ENCODE measurements around the gene SPAAR.

SPAAR gene

DNA sequence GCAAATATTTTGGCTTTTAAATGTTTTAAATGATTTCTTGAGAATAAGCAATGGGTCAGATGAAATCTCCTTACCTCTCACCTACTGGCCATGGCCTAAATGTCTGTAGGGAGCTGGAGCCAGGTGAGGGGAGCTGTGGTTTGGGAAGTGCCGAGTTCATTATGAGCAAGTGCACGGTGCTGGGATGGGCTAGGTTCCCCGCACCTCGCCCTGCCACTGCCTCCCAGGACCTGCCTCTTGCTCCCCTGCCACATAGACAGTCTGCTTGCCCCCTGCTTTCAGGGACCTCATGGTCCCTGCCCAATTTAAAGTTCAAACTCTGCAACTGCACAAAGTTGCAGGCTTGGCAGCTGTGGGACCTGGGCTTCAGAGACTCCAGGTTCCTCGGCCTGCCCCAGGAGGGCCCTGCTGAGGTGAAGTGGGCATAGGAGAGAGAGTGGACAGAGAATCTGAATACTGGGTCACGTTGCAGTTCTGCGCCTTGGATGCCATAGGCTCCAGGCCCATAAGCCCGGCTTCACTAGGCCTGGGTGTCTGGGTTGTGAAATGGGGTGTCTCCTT, 44.5 kb upstream of the SPAAR start:
- ATAC-seq, result no peak
- TF ChIP-seq BACH2 (CRISPR knock-in tag; IDR thresholded peaks at IDR 0.05; ENCODE audit: borderline replicate concordance), result no peak
- TF ChIP-seq, protein P1, sequence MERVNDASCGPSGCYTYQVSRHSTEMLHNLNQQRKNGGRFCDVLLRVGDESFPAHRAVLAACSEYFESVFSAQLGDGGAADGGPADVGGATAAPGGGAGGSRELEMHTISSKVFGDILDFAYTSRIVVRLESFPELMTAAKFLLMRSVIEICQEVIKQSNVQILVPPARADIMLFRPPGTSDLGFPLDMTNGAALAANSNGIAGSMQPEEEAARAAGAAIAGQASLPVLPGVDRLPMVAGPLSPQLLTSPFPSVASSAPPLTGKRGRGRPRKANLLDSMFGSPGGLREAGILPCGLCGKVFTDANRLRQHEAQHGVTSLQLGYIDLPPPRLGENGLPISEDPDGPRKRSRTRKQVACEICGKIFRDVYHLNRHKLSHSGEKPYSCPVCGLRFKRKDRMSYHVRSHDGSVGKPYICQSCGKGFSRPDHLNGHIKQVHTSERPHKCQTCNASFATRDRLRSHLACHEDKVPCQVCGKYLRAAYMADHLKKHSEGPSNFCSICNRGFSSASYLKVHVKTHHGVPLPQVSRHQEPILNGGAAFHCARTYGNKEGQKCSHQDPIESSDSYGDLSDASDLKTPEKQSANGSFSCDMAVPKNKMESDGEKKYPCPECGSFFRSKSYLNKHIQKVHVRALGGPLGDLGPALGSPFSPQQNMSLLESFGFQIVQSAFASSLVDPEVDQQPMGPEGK (CRISPR knock-in tag; IDR thresholded peaks at IDR 0.05; ENCODE audit: borderline replicate concordance), result no peak
- TF ChIP-seq ESRRG (CRISPR knock-in tag; IDR thresholded peaks at IDR 0.05), result no peak
- no peak for TF ChIP-seq GLIS3 (CRISPR knock-in tag; IDR thresholded peaks at IDR 0.05)
- TF ChIP-seq ZFP30 (CRISPR knock-in tag; IDR thresholded peaks at IDR 0.05), result no peak
- TF ChIP-seq PPARA (CRISPR knock-in tag; IDR thresholded peaks at IDR 0.05; ENCODE audit: borderline replicate concordance), result no peak
- no peak for TF ChIP-seq ZNF8 (CRISPR knock-in tag; IDR thresholded peaks at IDR 0.05)

DNA sequence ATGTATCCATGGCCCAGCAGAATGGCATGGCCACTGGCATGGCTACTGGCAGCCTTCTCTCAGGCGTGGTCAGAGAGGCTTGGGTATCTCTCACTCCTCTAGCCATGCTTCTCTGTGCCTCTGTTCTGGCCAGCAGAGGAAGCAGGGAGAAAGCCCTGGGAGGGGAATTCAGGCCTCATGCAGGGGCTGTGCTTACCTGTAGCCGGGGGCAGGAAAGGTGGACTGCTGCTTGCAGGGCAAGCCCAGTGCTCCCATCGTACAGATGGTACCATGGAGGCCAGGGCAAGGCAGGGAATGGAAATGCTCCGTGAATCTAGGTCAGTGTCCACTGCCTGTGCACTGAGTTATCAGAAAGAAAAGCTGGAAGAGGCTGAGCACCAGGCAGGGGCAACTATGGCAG, 41.8 kb upstream of the SPAAR start:
- no peak for TF ChIP-seq ARNTL (CRISPR knock-in tag; IDR thresholded peaks at IDR 0.05; ENCODE audit: borderline replicate concordance, low read depth)
- TF ChIP-seq ZNF565 (CRISPR knock-in tag; conservative IDR thresholded peaks at IDR 0.05; ENCODE audit: low read depth), result no peak
- ATAC-seq, result no peak

DNA sequence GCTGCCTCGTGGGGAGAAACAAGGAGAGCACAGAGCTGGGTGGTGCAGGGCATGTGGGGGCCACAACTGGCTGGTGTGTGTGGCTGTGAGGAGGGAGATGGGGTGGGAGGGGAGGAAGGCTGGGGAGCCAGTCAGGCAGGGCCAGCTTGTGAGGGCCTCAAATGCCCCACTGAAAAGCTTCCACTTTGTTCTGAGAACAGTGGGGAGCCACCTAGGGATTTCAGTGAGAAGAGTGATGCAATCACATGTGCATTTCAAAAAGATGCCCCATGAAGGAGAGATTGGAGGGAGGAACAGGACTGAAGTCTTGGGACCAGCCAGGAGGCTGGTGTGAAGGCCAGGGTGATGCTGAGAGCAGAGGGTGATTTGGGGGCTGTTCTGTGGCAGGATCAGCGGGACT, 40.4 kb upstream of the SPAAR start:
- no peak for ATAC-seq
- TF ChIP-seq ESRRG (CRISPR knock-in tag; IDR thresholded peaks at IDR 0.05) (no peak), ARNTL (CRISPR knock-in tag; IDR thresholded peaks at IDR 0.05; ENCODE audit: borderline replicate concordance, low read depth) (no peak), ZNF565 (CRISPR knock-in tag; conservative IDR thresholded peaks at IDR 0.05; ENCODE audit: low read depth) (no peak), TCF4 (CRISPR knock-in tag; IDR thresholded peaks at IDR 0.05; ENCODE audit: borderline replicate concordance) (no peak), RARB (CRISPR knock-in tag; IDR thresholded peaks at IDR 0.05) (no peak), ZC3H10 (CRISPR knock-in tag; IDR thresholded peaks at IDR 0.05) (no peak), ZNF8 (CRISPR knock-in tag; IDR thresholded peaks at IDR 0.05) (no peak), OSR1 (CRISPR knock-in tag; IDR thresholded peaks at IDR 0.05) (no peak), PPARA (CRISPR knock-in tag; IDR thresholded peaks at IDR 0.05; ENCODE audit: borderline replicate concordance) (no peak), CSDC2 (CRISPR knock-in tag; IDR thresholded peaks at IDR 0.05) (no peak)
- TF ChIP-seq, protein P2, sequence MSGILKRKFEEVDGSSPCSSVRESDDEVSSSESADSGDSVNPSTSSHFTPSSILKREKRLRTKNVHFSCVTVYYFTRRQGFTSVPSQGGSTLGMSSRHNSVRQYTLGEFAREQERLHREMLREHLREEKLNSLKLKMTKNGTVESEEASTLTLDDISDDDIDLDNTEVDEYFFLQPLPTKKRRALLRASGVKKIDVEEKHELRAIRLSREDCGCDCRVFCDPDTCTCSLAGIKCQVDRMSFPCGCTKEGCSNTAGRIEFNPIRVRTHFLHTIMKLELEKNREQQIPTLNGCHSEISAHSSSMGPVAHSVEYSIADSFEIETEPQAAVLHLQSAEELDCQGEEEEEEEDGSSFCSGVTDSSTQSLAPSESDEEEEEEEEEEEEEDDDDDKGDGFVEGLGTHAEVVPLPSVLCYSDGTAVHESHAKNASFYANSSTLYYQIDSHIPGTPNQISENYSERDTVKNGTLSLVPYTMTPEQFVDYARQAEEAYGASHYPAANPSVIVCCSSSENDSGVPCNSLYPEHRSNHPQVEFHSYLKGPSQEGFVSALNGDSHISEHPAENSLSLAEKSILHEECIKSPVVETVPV (CRISPR knock-in tag; IDR thresholded peaks at IDR 0.05), result no peak

DNA sequence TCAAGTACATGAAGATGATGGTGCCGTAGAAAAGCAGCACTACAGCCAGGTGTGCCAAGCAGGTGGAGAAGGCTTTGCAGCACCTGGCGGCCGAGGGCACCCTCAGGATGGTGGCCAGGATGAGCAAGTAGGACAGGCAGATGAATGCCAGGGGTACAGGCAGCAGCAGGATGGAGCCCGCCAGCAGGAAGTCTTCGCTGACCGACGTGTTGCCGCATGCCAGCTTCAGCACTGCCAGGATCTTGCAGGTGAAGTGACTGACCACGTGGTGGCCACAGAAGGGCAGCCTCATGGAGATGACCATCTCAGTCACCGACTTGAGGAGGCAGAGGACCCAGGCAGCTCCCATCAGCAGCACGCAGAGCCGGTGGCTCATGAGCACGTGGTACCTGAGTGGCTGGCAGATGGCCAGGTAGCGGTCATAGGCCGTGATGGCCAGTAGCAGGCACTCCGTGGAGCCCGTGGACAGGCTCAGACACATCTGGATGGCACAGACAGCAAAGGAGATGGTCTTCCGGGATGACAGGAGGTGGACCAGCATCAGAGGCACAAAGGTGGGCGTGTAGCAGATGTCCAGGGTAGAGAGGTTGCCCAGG, 39.6 kb upstream of the SPAAR start:
- no peak for ATAC-seq
- TF ChIP-seq, protein P1 (CRISPR knock-in tag; IDR thresholded peaks at IDR 0.05; ENCODE audit: borderline replicate concordance), result no peak
- TF ChIP-seq ZNF565 (CRISPR knock-in tag; conservative IDR thresholded peaks at IDR 0.05; ENCODE audit: low read depth) (no peak), ZNF8 (CRISPR knock-in tag; IDR thresholded peaks at IDR 0.05) (no peak), GLIS3 (CRISPR knock-in tag; IDR thresholded peaks at IDR 0.05) (no peak), BACH2 (CRISPR knock-in tag; IDR thresholded peaks at IDR 0.05; ENCODE audit: borderline replicate concordance) (no peak), ZNF70 (CRISPR knock-in tag; IDR thresholded peaks at IDR 0.05) (no peak), PPARA (CRISPR knock-in tag; IDR thresholded peaks at IDR 0.05; ENCODE audit: borderline replicate concordance) (no peak), RARB (CRISPR knock-in tag; IDR thresholded peaks at IDR 0.05) (no peak), ISL1 (CRISPR knock-in tag; IDR thresholded peaks at IDR 0.05) (no peak), ARNTL (CRISPR knock-in tag; IDR thresholded peaks at IDR 0.05; ENCODE audit: borderline replicate concordance, low read depth) (no peak), SNAI2 (CRISPR knock-in tag; IDR thresholded peaks at IDR 0.05) (no peak), TCF4 (CRISPR knock-in tag; IDR thresholded peaks at IDR 0.05; ENCODE audit: borderline replicate concordance) (no peak), ESRRG (CRISPR knock-in tag; IDR thresholded peaks at IDR 0.05) (no peak)
- TF ChIP-seq, protein P3, sequence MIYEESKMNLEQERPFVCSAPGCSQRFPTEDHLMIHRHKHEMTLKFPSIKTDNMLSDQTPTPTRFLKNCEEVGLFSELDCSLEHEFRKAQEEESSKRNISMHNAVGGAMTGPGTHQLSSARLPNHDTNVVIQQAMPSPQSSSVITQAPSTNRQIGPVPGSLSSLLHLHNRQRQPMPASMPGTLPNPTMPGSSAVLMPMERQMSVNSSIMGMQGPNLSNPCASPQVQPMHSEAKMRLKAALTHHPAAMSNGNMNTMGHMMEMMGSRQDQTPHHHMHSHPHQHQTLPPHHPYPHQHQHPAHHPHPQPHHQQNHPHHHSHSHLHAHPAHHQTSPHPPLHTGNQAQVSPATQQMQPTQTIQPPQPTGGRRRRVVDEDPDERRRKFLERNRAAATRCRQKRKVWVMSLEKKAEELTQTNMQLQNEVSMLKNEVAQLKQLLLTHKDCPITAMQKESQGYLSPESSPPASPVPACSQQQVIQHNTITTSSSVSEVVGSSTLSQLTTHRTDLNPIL (CRISPR knock-in tag; IDR thresholded peaks at IDR 0.05; ENCODE audit: low read depth), result no peak
- TF ChIP-seq, protein P4, sequence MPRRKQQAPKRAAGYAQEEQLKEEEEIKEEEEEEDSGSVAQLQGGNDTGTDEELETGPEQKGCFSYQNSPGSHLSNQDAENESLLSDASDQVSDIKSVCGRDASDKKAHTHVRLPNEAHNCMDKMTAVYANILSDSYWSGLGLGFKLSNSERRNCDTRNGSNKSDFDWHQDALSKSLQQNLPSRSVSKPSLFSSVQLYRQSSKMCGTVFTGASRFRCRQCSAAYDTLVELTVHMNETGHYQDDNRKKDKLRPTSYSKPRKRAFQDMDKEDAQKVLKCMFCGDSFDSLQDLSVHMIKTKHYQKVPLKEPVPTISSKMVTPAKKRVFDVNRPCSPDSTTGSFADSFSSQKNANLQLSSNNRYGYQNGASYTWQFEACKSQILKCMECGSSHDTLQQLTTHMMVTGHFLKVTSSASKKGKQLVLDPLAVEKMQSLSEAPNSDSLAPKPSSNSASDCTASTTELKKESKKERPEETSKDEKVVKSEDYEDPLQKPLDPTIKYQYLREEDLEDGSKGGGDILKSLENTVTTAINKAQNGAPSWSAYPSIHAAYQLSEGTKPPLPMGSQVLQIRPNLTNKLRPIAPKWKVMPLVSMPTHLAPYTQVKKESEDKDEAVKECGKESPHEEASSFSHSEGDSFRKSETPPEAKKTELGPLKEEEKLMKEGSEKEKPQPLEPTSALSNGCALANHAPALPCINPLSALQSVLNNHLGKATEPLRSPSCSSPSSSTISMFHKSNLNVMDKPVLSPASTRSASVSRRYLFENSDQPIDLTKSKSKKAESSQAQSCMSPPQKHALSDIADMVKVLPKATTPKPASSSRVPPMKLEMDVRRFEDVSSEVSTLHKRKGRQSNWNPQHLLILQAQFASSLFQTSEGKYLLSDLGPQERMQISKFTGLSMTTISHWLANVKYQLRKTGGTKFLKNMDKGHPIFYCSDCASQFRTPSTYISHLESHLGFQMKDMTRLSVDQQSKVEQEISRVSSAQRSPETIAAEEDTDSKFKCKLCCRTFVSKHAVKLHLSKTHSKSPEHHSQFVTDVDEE (CRISPR knock-in tag; IDR thresholded peaks at IDR 0.05), result no peak
- TF ChIP-seq, protein P5, sequence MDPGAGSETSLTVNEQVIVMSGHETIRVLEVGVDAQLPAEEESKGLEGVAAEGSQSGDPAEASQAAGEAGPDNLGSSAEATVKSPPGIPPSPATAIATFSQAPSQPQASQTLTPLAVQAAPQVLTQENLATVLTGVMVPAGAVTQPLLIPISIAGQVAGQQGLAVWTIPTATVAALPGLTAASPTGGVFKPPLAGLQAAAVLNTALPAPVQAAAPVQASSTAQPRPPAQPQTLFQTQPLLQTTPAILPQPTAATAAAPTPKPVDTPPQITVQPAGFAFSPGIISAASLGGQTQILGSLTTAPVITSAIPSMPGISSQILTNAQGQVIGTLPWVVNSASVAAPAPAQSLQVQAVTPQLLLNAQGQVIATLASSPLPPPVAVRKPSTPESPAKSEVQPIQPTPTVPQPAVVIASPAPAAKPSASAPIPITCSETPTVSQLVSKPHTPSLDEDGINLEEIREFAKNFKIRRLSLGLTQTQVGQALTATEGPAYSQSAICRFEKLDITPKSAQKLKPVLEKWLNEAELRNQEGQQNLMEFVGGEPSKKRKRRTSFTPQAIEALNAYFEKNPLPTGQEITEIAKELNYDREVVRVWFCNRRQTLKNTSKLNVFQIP (CRISPR knock-in tag; IDR thresholded peaks at IDR 0.05; ENCODE audit: borderline replicate concordance, low read depth), result no peak
- TF ChIP-seq, protein P2 (CRISPR knock-in tag; IDR thresholded peaks at IDR 0.05), result no peak
